ENCODE results near the gene GATA2. TPM values are rescaled to one million over a fixed set of nuclear protein-coding genes. Genes with fewer than 3 reads are reported as not detected.

GATA2 gene
- total RNA-seq, 1 experiment from 2014 or later = 18.6 TPM

GRCh38 chr3:128486681-128487537, 6.1 kb downstream of the GATA2 start:
- Histone ChIP-seq H2AFZ (ENCODE audit: low read depth, low read length, poor library complexity, severe bottlenecking) (no peak overlapping the region), H3K9ac (ENCODE audit: low read length) (peak overlapping the region; percentile 82), H3K27me3 (ENCODE audit: insufficient read depth, low read length) (no peaks in the 10 kb centered on the region), H3K36me3 (ENCODE audit: control insufficient read depth in 1 of 2, insufficient read depth in 2 of 2, low read length in 2 of 2) (peaks cover 0 to 15% of the 10 kb centered on the region in 2 experiments; a peak in 3 of 4 replicates), H4K20me1 (ENCODE audit: insufficient read depth) (no peaks in the 10 kb centered on the region), H3K79me2 (ENCODE audit: insufficient read depth, low read length) (peaks cover 39% of the 10 kb centered on the region; the same call in 1 of the 2 replicates), H3K27ac (ENCODE audit: low read depth, low read length) (peak overlapping the region; percentile 82), H3K4me3 (replicated peaks in 1 of 2; ENCODE audit: low read depth in 1 of 2, low read length in 2 of 2) (peak overlapping the region; percentile 75 to 76), H3K9me3 (ENCODE audit: control insufficient read depth in 1 of 2, insufficient read depth in 1 of 2, low read depth in 1 of 2, low read length in 2 of 2) (no peaks in the 10 kb centered on the region), H3K4me2 (ENCODE audit: low read length) (peak overlapping the region; percentile 100), H3K4me1 (ENCODE audit: control insufficient read depth in 1 of 2, insufficient read depth in 2 of 2, low read length in 2 of 2) (peaks cover 7 to 27% of the 10 kb centered on the region in 2 experiments), H3K9me2 (ENCODE audit: insufficient read depth) (no peaks in the 10 kb centered on the region)
- TSS peak; percentile 72 for BruUV-seq (replicated peaks)
- TF ChIP-seq ZBTB33 (IDR thresholded peaks at IDR 0.05; ENCODE audit: extremely low read depth, insufficient replicate concordance, low read length) = no peak
- TF ChIP-seq JUND (IDR thresholded peaks at IDR 0.05) = no peak
- no peak for TF ChIP-seq YY1 (IDR thresholded peaks at IDR 0.05; ENCODE audit: extremely low read depth, insufficient replicate concordance, low read depth, low read length)
- no peak; the same call in 1 of the 2 replicates for TF ChIP-seq POLR2AphosphoS5 (IDR thresholded peaks at IDR 0.05; ENCODE audit: low read depth, low read length)
- TF ChIP-seq CBX3 (IDR thresholded peaks at IDR 0.05; ENCODE audit: low read depth) = no peak
- TF ChIP-seq ZFX (IDR thresholded peaks at IDR 0.05) = no peak
- TF ChIP-seq REST (IDR thresholded peaks at IDR 0.05; ENCODE audit: low read depth) = no peak
- TF ChIP-seq FOSL1 (IDR thresholded peaks at IDR 0.05; ENCODE audit: low read depth) = no peak
- TF ChIP-seq RAD21 (IDR thresholded peaks at IDR 0.05; ENCODE audit: low read depth) = no peak
- TF ChIP-seq ZNF274 (IDR thresholded peaks at IDR 0.05; ENCODE audit: low read depth, low read length) = no peak
- TF ChIP-seq, protein P1, sequence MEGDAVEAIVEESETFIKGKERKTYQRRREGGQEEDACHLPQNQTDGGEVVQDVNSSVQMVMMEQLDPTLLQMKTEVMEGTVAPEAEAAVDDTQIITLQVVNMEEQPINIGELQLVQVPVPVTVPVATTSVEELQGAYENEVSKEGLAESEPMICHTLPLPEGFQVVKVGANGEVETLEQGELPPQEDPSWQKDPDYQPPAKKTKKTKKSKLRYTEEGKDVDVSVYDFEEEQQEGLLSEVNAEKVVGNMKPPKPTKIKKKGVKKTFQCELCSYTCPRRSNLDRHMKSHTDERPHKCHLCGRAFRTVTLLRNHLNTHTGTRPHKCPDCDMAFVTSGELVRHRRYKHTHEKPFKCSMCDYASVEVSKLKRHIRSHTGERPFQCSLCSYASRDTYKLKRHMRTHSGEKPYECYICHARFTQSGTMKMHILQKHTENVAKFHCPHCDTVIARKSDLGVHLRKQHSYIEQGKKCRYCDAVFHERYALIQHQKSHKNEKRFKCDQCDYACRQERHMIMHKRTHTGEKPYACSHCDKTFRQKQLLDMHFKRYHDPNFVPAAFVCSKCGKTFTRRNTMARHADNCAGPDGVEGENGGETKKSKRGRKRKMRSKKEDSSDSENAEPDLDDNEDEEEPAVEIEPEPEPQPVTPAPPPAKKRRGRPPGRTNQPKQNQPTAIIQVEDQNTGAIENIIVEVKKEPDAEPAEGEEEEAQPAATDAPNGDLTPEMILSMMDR (IDR thresholded peaks at IDR 0.05 in 2 of 3, conservative IDR thresholded peaks at IDR 0.05 in 1 of 3; ENCODE audit: borderline replicate concordance in 1 of 3, insufficient read depth in 1 of 3, low read depth in 2 of 3, low read length in 2 of 3) = no peak
- TF ChIP-seq ELF1 (IDR thresholded peaks at IDR 0.05; ENCODE audit: borderline replicate concordance, low read depth) = no peak
- no peak for TF ChIP-seq EZH2 (IDR thresholded peaks at IDR 0.05)
- no peak for TF ChIP-seq ATF3 (IDR thresholded peaks at IDR 0.05)
- intact Hi-C loops (cut with micrococcal nuclease) = loop anchor here (5.0 kb wide), 1 partner anchor 70 kb away; no protein-coding TSS in a partner anchor
- DNase-seq (ENCODE audit: low read depth, low spot score) = no peak
- ATAC-seq = no peak
- RAD21 ChIA-PET (ENCODE audit: low non-redundant PET in 1 of 2, low total read pairs in 2 of 2, uncharacterized antibody in 2 of 2, unreplicated experiment in 2 of 2) = no interaction called here
- POLR2A ChIA-PET = no interaction called here
- CTCF ChIA-PET = no interaction called here
